HG02763 (cell line): ENCODE data around the gene ELMO3.

ENCODE experiments used
- ATAC-seq: cut with Tn5 transposase; IDR thresholded peaks from one replicate; pipeline ENCODE4 v1.9.1; 2021; ENCODE audit warnings: mild to moderate bottlenecking, moderate library complexity; ENCODE audit not compliant: unreplicated experiment

Gene ELMO3

DNA sequence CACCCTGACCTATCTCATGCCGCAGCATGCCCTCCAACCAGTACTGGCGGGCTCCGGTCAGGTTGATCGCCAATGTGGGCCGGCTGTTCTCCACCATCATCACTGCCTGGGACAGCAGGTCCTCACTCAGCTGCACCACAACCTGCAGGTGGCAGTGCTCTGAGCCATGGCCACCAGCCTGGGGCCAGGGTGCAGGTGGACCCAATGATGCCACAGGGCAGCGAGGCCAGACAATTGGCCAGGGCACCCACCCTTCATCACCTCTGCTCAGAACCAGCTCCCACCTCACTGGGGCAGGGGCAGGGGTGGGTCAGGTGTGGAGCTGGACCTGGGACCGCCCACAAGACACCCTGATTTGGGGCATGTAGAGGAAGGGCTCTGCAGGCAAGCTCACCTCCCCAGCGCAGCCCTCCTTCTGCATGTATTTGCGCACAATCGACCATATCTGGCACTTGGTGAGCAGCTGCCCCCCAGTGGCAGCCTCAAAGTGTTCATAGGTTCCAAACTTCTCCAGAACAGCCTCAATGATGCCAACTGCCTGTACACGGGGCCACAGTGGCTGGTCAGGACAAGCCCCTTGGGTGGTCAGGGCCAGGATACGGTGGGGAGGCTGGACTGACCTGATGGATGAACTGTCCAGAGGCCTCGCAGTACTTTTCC, 19.4 kb upstream of the ELMO3 start:
- no peak for ATAC-seq

- no peak for ATAC-seq
Measured at GRCh38 chr16:67180166-67180565, 18.8 kb upstream of the ELMO3 start.

DNA sequence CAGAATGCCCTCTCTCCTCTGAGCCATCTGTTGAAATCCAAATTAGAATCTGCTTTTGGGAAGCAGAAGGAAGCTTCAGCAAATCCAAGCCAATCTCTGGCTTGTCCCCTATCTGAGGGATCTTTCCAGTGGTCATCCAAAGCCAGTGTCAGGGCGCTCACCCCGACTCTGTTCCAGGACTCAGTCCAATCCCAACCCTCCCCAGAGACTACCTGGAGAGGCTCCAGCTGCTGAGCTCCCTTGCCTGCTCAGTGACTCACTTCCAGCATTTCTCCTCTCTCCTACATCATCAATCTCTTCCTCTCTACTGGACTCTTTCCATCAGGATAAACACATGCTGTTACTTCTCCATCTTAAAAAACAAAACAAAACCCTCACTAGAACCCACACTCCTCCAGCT, 17.6 kb upstream of the ELMO3 start:
- ATAC-seq, result no peak

DNA sequence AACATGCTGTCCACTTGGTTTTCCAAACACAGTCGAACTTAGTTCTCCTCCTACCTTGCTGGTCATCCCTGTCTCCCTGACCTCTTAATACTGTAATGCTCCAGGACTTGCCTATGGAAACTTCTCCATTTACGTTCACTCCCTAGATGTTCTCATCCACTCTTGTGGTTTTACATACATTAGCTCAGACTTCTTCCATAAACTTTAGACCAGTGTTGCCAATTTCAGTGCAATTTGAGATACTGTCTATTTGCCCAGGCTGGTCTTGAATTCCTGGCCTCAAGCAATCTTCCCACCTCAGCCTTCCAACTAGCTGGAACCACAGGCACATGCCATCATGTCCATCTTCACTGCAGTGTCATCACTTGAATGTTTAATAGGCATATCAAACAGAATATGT, 16.6 kb upstream of the ELMO3 start:
- ATAC-seq, result no peak

DNA sequence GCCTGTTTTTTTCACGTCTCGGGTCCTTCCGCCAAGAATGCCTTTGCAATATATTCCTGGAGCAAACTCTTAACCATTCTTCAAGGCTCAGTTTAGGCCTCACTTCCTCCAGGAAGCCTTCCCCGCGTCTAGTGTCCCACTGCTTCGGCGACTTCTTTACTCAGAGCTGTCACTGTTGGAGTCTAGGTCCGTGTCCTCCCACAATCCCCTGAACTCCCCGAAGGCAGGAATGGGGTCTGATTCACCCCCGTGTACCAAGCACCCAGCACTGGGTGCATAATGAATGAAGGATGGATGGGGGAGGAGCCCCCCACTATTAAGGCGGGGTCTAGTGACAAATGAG, 15.7 kb upstream of the ELMO3 start:
- no peak for ATAC-seq

- peak; percentile 93 for ATAC-seq
Measured at GRCh38 chr16:67183627-67184452, 15.1 kb upstream of the ELMO3 start, which contains the start of gene MATCAP1. TSS of gene MATCAP1 (minus strand) at chr16:67183963. CDS start at chr16:67180610, 3,353 bp downstream.

DNA sequence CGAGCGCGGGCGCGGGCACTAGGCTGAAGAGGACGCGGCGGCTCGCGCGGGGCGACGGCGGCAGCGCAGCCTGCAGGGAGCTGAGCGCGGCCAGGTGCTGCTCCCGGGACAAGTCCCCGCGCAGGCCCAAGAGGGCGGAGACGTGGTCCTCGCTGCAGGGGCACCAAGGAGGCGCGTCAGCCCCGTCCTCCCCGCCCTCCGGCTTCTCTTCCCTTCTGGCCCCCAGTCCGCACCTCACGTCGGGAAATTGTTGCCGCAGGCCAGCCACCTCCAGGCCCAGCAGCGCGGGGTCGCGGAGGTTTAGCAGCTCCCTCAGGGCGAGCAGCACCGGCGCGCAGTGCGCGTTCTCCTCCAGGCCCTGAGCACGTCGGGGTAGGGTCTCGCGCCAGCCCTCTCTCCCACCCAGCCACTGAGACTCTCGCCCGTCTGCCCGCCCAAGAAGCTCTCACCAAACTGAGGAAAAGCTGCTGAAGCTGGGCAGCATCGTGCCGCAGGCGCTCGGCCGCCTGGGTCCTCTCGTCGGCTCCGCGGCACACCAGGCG, 14.4 kb upstream of the ELMO3 start:
- no peak for ATAC-seq

- no peak for ATAC-seq
Measured at GRCh38 chr16:67184995-67185650, 13.8 kb upstream of the ELMO3 start.

DNA sequence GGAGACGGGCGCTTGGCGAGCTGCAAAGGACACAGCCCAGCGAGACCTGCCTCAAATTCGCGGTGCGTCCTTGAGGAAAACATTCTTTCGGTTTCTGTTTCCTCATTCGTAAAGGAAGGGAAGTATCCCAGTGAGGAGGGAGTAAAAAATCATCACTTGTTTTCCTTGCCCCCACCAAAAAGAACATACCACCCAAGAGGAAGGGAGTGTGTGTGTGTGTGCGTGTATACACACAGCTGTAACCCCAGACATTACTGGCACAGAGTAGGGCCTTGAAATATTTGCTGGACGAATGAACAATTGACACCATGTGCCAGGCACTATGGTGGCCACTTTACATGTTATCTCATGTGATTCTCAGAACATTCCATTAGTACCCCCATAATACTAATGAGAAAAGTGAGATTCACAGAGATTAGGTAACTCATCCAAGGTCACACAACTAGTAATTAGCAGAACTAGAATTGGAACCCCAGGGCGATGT, 13.2 kb upstream of the ELMO3 start:
- ATAC-seq, result no peak

GRCh38 chr16:67186550-67186950, 12.4 kb upstream of the ELMO3 start:
- ATAC-seq, result no peak

- ATAC-seq, result no peak
Measured at GRCh38 chr16:67187175-67187890, 11.6 kb upstream of the ELMO3 start.

- no peak for ATAC-seq
Measured at GRCh38 chr16:67188323-67188722, 10.6 kb upstream of the ELMO3 start.

GRCh38 chr16:67188798-67189197, 10.1 kb upstream of the ELMO3 start:
- ATAC-seq, result no peak

- no peak for ATAC-seq
Measured at GRCh38 chr16:67190041-67190440, 8.9 kb upstream of the ELMO3 start, which contains the start of gene EXOC3L1. TSS of gene EXOC3L1 (minus strand) at chr16:67190136. CDS start at chr16:67189676, 460 bp downstream.

GRCh38 chr16:67190448-67191399, 8.2 kb upstream of the ELMO3 start:
- ATAC-seq, result no peak

DNA sequence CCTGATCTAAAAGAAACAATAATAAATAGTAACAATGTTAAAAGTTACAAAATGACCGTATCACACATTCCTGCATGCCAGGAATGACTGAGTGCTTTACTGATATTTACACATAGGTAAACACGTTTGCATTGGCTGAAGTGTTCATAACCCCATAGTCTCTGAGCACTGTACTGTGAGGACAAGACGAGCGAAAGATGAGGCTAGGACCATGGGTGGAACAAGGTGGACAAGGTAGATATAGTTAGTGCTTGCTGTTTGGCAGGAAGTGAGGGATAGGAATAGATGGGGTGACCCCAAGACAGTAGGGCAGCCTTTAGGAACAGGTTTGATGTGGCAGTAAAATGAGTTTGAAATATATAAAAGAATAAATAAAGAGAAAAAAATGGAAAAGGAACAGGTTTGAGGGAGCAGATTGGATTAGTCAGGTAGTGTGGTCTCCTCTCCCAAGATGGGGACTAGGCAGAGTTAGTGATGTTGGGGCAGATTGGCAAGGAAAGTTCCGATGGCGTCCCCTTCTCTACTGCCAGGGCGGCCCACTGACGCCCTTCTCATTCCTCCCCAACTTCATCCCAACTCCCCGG, 7.4 kb upstream of the ELMO3 start:
- no peak for ATAC-seq

DNA sequence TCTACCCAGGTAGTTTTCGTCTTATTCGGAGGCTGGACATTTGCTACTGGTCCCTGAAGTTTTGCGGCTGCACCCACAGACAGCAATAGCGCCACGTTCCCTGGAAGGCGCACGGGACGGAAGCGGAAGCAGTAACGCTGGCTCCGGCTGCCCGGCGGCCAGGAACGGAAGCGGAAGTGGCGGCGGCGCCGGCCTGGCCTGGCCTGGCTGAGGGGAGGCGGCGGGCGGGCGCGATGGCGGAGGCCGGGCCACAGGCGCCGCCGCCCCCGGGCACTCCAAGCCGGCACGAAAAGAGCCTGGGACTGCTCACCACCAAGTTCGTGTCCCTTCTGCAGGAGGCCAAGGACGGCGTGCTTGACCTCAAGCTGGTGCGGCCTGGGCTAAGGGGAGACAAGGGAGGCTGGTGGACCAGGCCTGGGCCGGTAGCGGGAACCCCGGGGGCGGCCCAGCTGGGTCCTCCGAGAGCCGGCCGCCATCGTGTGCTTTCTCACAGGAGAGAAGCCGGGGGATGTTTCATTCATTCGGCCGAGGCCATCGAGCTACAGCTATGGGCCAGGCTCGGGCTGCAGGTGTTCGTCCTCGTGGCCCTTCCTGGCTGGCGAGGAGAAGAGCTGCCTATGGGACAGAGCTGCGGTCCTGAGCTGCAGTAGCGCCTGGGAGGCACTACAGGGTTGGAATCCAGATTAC, 6.8 kb upstream of the ELMO3 start, which contains the start of gene E2F4:
Gene E2F4, plus strand, starts transcription at position 161 of the 687 bp plus-strand sequence. Its CDS starts 73 bp downstream, at position 234.
- ATAC-seq, result peak; percentile 87

- ATAC-seq, result no peak
Measured at GRCh38 chr16:67192781-67193361, 6.1 kb upstream of the ELMO3 start.
